Transverse colon (tissue), 4 donors: Measurements from ENCODE around the gene ITGAE. TPM values are rescaled to one million over a fixed set of nuclear protein-coding genes. Genes with fewer than 3 reads are reported as not detected.

Experiments
- DNase-seq: peaks from one replicate; pipeline ENCODE4 v3.0.0-alpha.2; 2019
- H3K27ac ChIP-seq, 4 donors: fragments of 200-600 bp; sonication (generic); 2 replicates each; pipeline ENCODE4 v1.5.1; 2016 to 2018; ENCODE audit warnings: inconsistent platforms in 4 of 4
- H3K27me3 ChIP-seq: fragments of 200-600 bp; sonication (generic); 2 replicates; pipeline ENCODE4 v1.5.1; 2017; ENCODE audit warnings: inconsistent platforms
- H3K36me3 ChIP-seq, 4 donors: fragments of 200-600 bp; sonication (generic); 2 replicates each; pipeline ENCODE4 v1.5.1; 2017 to 2019; ENCODE audit warnings: inconsistent platforms in 4 of 4
- H3K4me1 ChIP-seq, 4 donors: fragments of 200-600 bp; sonication (generic); 2 replicates each; pipeline ENCODE4 v1.5.1; 2017 to 2020; ENCODE audit warnings: inconsistent platforms in 4 of 4
- H3K4me3 ChIP-seq, 4 donors: fragments of 200-600 bp; sonication (generic); 1 replicate in 1 of 4; 2 replicates in 3 of 4; pipeline versions ENCODE4 v1.5.1 to v1.6.1; 2017 to 2019; ENCODE audit warnings: inconsistent platforms in 4 of 4
- H3K9me3 ChIP-seq, 2 donors: fragments of 200-600 bp; sonication (generic); 2 replicates each; pipeline ENCODE4 v1.5.1; 2017 to 2019; ENCODE audit warnings: inconsistent platforms in 2 of 2
- CTCF ChIP-seq, 5 experiments: fragments of 200-600 bp in 3 of 5; fragments of 450-650 bp in 2 of 5; sonication (generic) in 3 of 5; IDR thresholded peaks; 1 replicate in 2 of 5; 2 replicates in 3 of 5; pipeline ENCODE4 v1.5.1; 2016 to 2017; ENCODE audit warnings: antibody characterized with exemption in 5 of 5, inconsistent platforms in 3 of 5, mild to moderate bottlenecking in 2 of 5, moderate library complexity in 1 of 5
- EP300 ChIP-seq: sonication (generic); formaldehyde crosslinking; IDR thresholded peaks from one replicate; pipeline ENCODE4 v1.6.1; 2017; ENCODE audit warnings: antibody characterized with exemption, low read depth
- POLR2A ChIP-seq: fragments of 450-650 bp; IDR thresholded peaks from one replicate; pipeline ENCODE4 v1.6.1; 2016; ENCODE audit warnings: antibody characterized with exemption, mild to moderate bottlenecking, moderate library complexity
- POLR2AphosphoS5 ChIP-seq, 3 donors: sonication (generic); formaldehyde crosslinking; IDR thresholded peaks; one replicate each; pipeline ENCODE4 v1.6.1; 2016; ENCODE audit warnings: antibody characterized with exemption in 3 of 3
- WGBS, 2 donors: methylation state at CpG; one replicate each; pipeline ENCODE4 v1.1.5; 2018; ENCODE audit warnings: low coverage in 1 of 2; 5-methylcytosine and 5-hydroxymethylcytosine counted together
- in situ Hi-C, 4 donors: fragments of 200-750 bp; cut with MboI; loops; one replicate each; pipeline versions ENCODE4 v1.15.0 to v1.15.1; 2017; ENCODE audit warnings: low sequenced_read_pairs in 3 of 4, low pct_ligation_motif_present in 1 of 4, low pct_unique_long_range_greater_than_20kb in 1 of 4
- intact Hi-C: fragments of 100-400 bp; cut with DNase I; formaldehyde crosslinking; loops from one replicate; pipeline ENCODE4 v1.15.1; 2023; ENCODE audit warnings: low total_unique reads
- total RNA-seq, 4 donors: library from RNA; depleted of rRNA; stranded (reverse); fragments of >200 nt; gene quantifications; one replicate each; pipeline ENCODE4 v1.1.0, GENCODE V29; 2016

ITGAE gene
- total RNA-seq, 4 donors from 2014 or later = 2.8 to 23.1 (median 14.5) TPM

- Histone ChIP-seq H3K4me3 (no peak overlapping the region), H3K9me3 (no peaks in the 10 kb centered on the region), H3K27me3 (no peaks in the 10 kb centered on the region), H3K36me3 (no peaks in the 10 kb centered on the region), H3K27ac (no peak overlapping the region), H3K4me1 (peaks cover 0 to 10% (median 2%) of the 10 kb centered on the region in 4 donors)
- TF ChIP-seq EP300 (no peak), POLR2AphosphoS5 (IDR thresholded peaks at IDR 0.05) (no peak)
- 85 to 100% methylated on average over 1 to 6 of the region's 6 CpGs for WGBS, 2 donors
- no peak for DNase-seq
- intact Hi-C loops (no loop called here), in situ Hi-C loops (no loop called here)
Observed at GRCh38 chr17:3759597-3760216, 41.3 kb downstream of the ITGAE start.

- in situ Hi-C loops (no loop called here), intact Hi-C loops (no loop called here)
- peaks cover 0 to 10% (median 4%) of the 10 kb centered on the region in 4 donors for H3K4me1 ChIP-seq
- TF ChIP-seq POLR2A = no peak
- TF ChIP-seq POLR2AphosphoS5 (IDR thresholded peaks at IDR 0.05) = no peak
- no peak for TF ChIP-seq EP300
- H3K4me3 ChIP-seq = peak overlapping the region; percentile 8 to 60 (median 33)
- H3K27me3 ChIP-seq = no peaks in the 10 kb centered on the region
- WGBS, 2 donors = 66 to 73% methylated on average over 2 to 14 of the region's 20 CpGs
- no peaks in the 10 kb centered on the region for H3K36me3 ChIP-seq
- no peak for DNase-seq
- H3K9me3 ChIP-seq = no peaks in the 10 kb centered on the region
- H3K27ac ChIP-seq = peak overlapping the region; percentile 70 to 78 (median 74)
Observed at GRCh38 chr17:3755335-3756030, 45.5 kb downstream of the ITGAE start.

- peak; percentile 96 for DNase-seq
- Histone ChIP-seq H3K4me1 (peaks cover 0 to 10% (median 4%) of the 10 kb centered on the region in 4 donors), H3K9me3 (no peaks in the 10 kb centered on the region), H3K27me3 (no peaks in the 10 kb centered on the region), H3K4me3 (peak overlapping the region; percentile 8 to 60 (median 33)), H3K36me3 (no peaks in the 10 kb centered on the region), H3K27ac (peak overlapping the region; percentile 70 to 78 (median 74))
- no peak for TF ChIP-seq EP300
- TF ChIP-seq POLR2AphosphoS5 (IDR thresholded peaks at IDR 0.05) = peak; percentile 56 to 73 (median 66)
- TF ChIP-seq POLR2A = peak; percentile 67
- no peak for TF ChIP-seq CTCF (IDR thresholded peaks at IDR 0.05)
- intact Hi-C loops = no loop called here
- in situ Hi-C loops = no loop called here
- 11 to 27% methylated on average over 3 to 44 of the region's 56 CpGs for WGBS, 2 donors
Observed at GRCh38 chr17:3754458-3755334, 46.3 kb downstream of the ITGAE start.

GRCh38 chr17:3754066-3754457 lies 46.9 kb downstream of the ITGAE start:
- intact Hi-C loops = no loop called here
- no peaks in the 10 kb centered on the region for H3K9me3 ChIP-seq
- peak overlapping the region in 1 of 4 donors; percentile 22 for H3K4me3 ChIP-seq

More at GRCh38 chr17:3754066-3754457, 46.9 kb downstream of the ITGAE start:
- no peak for TF ChIP-seq POLR2A
- TF ChIP-seq POLR2AphosphoS5 (IDR thresholded peaks at IDR 0.05) = no peak
- TF ChIP-seq EP300 = no peak
- no peak for TF ChIP-seq CTCF (IDR thresholded peaks at IDR 0.05)
- no peak for DNase-seq
- in situ Hi-C loops = no loop called here
- H3K36me3 ChIP-seq = no peaks in the 10 kb centered on the region
- H3K27me3 ChIP-seq = no peaks in the 10 kb centered on the region
- H3K4me1 ChIP-seq = peaks cover 0 to 10% (median 4%) of the 10 kb centered on the region in 4 donors
- 84 to 86% methylated on average over 7 to 18 of the region's 18 CpGs for WGBS, 2 donors
- H3K27ac ChIP-seq = peak overlapping the region in 2 of 4 donors; percentile 1 to 52
